OCI-LY7 (cell line): ENCODE results near the gene PRH2.

Experiments
- EZH2phosphoT487 ChIP-seq: fragments of 200-600 bp; sonication (generic); IDR thresholded peaks from 2 replicates; pipeline ENCODE4 v1.6.1; 2018; ENCODE audit warnings: low read depth, borderline replicate concordance, mild to moderate bottlenecking, mixed run types, antibody characterized with exemption, low read length, moderate library complexity, mixed read lengths
- TF ChIP-seq, protein P1 (sequence below): fragments of 200-600 bp; sonication (generic); conservative IDR thresholded peaks from 2 replicates; pipeline ENCODE4 v1.5.1; 2014; ENCODE audit warnings: mild to moderate bottlenecking, antibody characterized with exemption, low read length, moderate library complexity, mixed read lengths

DNA sequence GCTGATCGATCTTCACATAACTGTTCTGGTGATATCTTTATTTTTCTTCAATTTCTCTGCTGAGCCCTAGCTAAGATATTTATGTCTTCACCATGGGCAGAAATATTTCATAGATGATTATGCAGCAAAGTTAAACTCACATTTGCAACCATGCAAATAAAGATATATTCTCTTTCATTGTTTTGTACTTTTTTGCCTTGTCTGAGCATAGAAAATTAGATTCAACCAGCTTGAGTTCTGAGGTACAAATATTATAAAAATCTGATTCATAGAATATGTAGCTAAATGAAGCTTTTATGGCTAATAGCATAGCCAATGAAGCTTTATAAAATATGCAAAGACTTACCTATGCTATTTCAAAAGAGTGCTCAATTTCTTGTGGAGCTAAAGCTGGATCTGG lies 19.6 kb upstream of the PRH2 start, which contains the start of gene TAS2R13:
- TF ChIP-seq, protein P1, sequence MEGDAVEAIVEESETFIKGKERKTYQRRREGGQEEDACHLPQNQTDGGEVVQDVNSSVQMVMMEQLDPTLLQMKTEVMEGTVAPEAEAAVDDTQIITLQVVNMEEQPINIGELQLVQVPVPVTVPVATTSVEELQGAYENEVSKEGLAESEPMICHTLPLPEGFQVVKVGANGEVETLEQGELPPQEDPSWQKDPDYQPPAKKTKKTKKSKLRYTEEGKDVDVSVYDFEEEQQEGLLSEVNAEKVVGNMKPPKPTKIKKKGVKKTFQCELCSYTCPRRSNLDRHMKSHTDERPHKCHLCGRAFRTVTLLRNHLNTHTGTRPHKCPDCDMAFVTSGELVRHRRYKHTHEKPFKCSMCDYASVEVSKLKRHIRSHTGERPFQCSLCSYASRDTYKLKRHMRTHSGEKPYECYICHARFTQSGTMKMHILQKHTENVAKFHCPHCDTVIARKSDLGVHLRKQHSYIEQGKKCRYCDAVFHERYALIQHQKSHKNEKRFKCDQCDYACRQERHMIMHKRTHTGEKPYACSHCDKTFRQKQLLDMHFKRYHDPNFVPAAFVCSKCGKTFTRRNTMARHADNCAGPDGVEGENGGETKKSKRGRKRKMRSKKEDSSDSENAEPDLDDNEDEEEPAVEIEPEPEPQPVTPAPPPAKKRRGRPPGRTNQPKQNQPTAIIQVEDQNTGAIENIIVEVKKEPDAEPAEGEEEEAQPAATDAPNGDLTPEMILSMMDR: no peak
- TF ChIP-seq EZH2phosphoT487: no peak
